Right atrium auricular region (tissue), 2 donors: ENCODE measurements around the gene USP17L5. TPM values are rescaled to one million over a fixed set of nuclear protein-coding genes. Genes with fewer than 3 reads are reported as not detected.
"Not testable (repeated sequence)": the region's sequence is repeated elsewhere in the genome, so short reads cannot be mapped to it uniquely, and the experiment has no call there.

ENCODE experiments used
- DNase-seq: peaks from one replicate; pipeline ENCODE4 v3.0.0-alpha.2; 2019; ENCODE audit warnings: low spot score
- H3K27ac ChIP-seq, 2 donors: fragments of 200-600 bp; sonication (generic); 1 replicate in 1 of 2; 2 replicates in 1 of 2; pipeline ENCODE4 v1.5.1; 2016 to 2019
- H3K27me3 ChIP-seq, 2 donors: fragments of 200-600 bp; sonication (generic); one replicate each; pipeline versions ENCODE4 v1.5.1 to v1.6.0; 2017 to 2019
- H3K36me3 ChIP-seq: fragments of 200-600 bp; sonication (generic); one replicate; pipeline ENCODE4 v1.5.1; 2016
- H3K4me1 ChIP-seq, 2 donors: fragments of 200-600 bp; sonication (generic); one replicate each; pipeline versions ENCODE4 v1.5.1 to v1.6.0; 2017 to 2019
- H3K4me3 ChIP-seq, 2 donors: fragments of 200-600 bp; sonication (generic); 1 replicate in 1 of 2; 2 replicates in 1 of 2; pipeline ENCODE4 v1.5.1; 2017 to 2019; ENCODE audit warnings: mild to moderate bottlenecking in 1 of 2, moderate library complexity in 1 of 2
- H3K9me3 ChIP-seq, 2 donors: fragments of 200-600 bp; sonication (generic); one replicate each; pipeline ENCODE4 v1.5.1; 2019
- total RNA-seq, 2 donors: library from RNA; depleted of rRNA; stranded (reverse); fragments of >200 nt; gene quantifications; one replicate each; pipeline ENCODE4 v1.1.0, GENCODE V29; 2016

USP17L5 gene, protein sequence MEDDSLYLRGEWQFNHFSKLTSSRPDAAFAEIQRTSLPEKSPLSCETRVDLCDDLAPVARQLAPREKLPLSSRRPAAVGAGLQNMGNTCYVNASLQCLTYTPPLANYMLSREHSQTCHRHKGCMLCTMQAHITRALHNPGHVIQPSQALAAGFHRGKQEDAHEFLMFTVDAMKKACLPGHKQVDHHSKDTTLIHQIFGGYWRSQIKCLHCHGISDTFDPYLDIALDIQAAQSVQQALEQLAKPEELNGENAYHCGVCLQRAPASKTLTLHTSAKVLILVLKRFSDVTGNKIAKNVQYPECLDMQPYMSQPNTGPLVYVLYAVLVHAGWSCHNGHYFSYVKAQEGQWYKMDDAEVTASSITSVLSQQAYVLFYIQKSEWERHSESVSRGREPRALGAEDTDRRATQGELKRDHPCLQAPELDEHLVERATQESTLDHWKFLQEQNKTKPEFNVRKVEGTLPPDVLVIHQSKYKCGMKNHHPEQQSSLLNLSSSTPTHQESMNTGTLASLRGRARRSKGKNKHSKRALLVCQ
- total RNA-seq = not detected

GRCh38 chr4:9339103-9339502 lies at the start of gene USP17L5:
TSS of gene USP17L5 (plus strand) at chr4:9339403. CDS start at chr4:9339403, 0 bp downstream.
- H3K9me3 ChIP-seq, DNase-seq, H3K4me1 ChIP-seq, H3K27me3 ChIP-seq, H3K36me3 ChIP-seq, H3K27ac ChIP-seq, H3K4me3 ChIP-seq: not testable (repeated sequence)

- H3K27me3 ChIP-seq, H3K36me3 ChIP-seq, H3K4me1 ChIP-seq, DNase-seq, H3K4me3 ChIP-seq, H3K9me3 ChIP-seq, H3K27ac ChIP-seq: not testable (repeated sequence)
These were observed 15.0 kb upstream of the USP17L5 start for GRCh38 chr4:9324191-9324590.

- not testable (repeated sequence) for H3K9me3 ChIP-seq
These were observed 14.3 kb upstream of the USP17L5 start, which contains the start of gene USP17L24 for GRCh38 chr4:9324865-9325264. TSS of gene USP17L24 (plus strand) at chr4:9325165. CDS start at chr4:9325165, 0 bp downstream.

DNA sequence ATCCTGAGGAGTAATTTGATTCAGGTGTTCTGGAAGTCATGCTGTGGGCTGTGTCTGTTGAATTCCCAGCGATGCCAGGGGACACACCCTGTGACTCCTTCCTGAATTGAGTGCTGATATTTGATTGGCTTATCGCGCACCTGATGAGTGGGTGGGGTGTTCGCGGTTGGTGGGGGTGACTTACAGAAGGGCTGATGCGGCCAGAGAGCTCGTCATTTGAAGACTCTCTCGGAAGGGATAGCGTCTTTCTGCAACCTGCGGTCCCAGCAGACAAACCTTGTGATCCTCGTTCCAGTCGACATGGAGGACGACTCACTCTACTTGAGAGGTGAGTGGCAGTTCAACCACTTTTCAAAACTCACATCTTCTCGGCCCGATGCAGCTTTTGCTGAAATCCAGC lies 9.6 kb upstream of the USP17L5 start, which contains the start of gene USP17L25:
Gene USP17L25, plus strand, starts transcription at position 301 of the 400 bp plus-strand sequence. Its CDS starts 0 bp downstream, at position 301.
- not testable (repeated sequence) for DNase-seq, H3K27ac ChIP-seq, H3K36me3 ChIP-seq, H3K4me3 ChIP-seq, H3K9me3 ChIP-seq, H3K4me1 ChIP-seq, H3K27me3 ChIP-seq

More at GRCh38 chr4:9324865-9325264, 14.3 kb upstream of the USP17L5 start, which contains the start of gene USP17L24:
- not testable (repeated sequence) for DNase-seq, H3K36me3 ChIP-seq, H3K4me1 ChIP-seq, H3K4me3 ChIP-seq, H3K27ac ChIP-seq, H3K27me3 ChIP-seq

DNA sequence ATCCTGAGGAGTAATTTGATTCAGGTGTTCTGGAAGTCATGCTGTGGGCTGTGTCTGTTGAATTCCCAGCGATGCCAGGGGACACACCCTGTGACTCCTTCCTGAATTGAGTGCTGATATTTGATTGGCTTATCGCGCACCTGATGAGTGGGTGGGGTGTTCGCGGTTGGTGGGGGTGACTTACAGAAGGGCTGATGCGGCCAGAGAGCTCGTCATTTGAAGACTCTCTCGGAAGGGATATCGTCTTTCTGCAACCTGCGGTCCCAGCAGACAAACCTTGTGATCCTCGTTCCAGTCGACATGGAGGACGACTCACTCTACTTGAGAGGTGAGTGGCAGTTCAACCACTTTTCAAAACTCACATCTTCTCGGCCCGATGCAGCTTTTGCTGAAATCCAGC lies 4.8 kb upstream of the USP17L5 start, which contains the start of gene USP17L26:
Gene USP17L26, plus strand, starts transcription at position 301 of the 400 bp plus-strand sequence. Its CDS starts 0 bp downstream, at position 301.
- not testable (repeated sequence) for DNase-seq, H3K4me3 ChIP-seq, H3K9me3 ChIP-seq, H3K4me1 ChIP-seq, H3K27ac ChIP-seq, H3K36me3 ChIP-seq, H3K27me3 ChIP-seq

GRCh38 chr4:9343848-9344247 lies 4.6 kb downstream of the USP17L5 start, which contains the start of gene USP17L27:
TSS of gene USP17L27 (plus strand) at chr4:9344148. CDS start at chr4:9344148, 0 bp downstream.
- H3K27me3 ChIP-seq, H3K9me3 ChIP-seq, H3K36me3 ChIP-seq, H3K4me3 ChIP-seq, H3K27ac ChIP-seq, DNase-seq, H3K4me1 ChIP-seq: not testable (repeated sequence)

DNA sequence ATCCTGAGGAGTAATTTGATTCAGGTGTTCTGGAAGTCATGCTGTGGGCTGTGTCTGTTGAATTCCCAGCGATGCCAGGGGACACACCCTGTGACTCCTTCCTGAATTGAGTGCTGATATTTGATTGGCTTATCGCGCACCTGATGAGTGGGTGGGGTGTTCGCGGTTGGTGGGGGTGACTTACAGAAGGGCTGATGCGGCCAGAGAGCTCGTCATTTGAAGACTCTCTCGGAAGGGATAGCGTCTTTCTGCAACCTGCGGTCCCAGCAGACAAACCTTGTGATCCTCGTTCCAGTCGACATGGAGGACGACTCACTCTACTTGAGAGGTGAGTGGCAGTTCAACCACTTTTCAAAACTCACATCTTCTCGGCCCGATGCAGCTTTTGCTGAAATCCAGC lies 9.4 kb downstream of the USP17L5 start, which contains the start of gene USP17L28:
Gene USP17L28, plus strand, starts transcription at position 301 of the 400 bp plus-strand sequence. Its CDS starts 0 bp downstream, at position 301.
- H3K4me1 ChIP-seq, H3K36me3 ChIP-seq, DNase-seq, H3K4me3 ChIP-seq, H3K27me3 ChIP-seq, H3K27ac ChIP-seq, H3K9me3 ChIP-seq: not testable (repeated sequence)

- not testable (repeated sequence) for H3K4me3 ChIP-seq, H3K27me3 ChIP-seq, H3K4me1 ChIP-seq, DNase-seq, H3K9me3 ChIP-seq, H3K27ac ChIP-seq, H3K36me3 ChIP-seq
These were observed 11.7 kb downstream of the USP17L5 start for GRCh38 chr4:9350866-9351265.

GRCh38 chr4:9353338-9353737 lies 14.1 kb downstream of the USP17L5 start, which contains the start of gene USP17L29:
TSS of gene USP17L29 (plus strand) at chr4:9353638. CDS start at chr4:9353638, 0 bp downstream.
- DNase-seq, H3K4me1 ChIP-seq, H3K36me3 ChIP-seq, H3K27ac ChIP-seq, H3K27me3 ChIP-seq, H3K9me3 ChIP-seq, H3K4me3 ChIP-seq: not testable (repeated sequence)

DNA sequence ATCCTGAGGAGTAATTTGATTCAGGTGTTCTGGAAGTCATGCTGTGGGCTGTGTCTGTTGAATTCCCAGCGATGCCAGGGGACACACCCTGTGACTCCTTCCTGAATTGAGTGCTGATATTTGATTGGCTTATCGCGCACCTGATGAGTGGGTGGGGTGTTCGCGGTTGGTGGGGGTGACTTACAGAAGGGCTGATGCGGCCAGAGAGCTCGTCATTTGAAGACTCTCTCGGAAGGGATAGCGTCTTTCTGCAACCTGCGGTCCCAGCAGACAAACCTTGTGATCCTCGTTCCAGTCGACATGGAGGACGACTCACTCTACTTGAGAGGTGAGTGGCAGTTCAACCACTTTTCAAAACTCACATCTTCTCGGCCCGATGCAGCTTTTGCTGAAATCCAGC lies 23.6 kb downstream of the USP17L5 start, which contains the start of gene USP17L30:
Gene USP17L30, plus strand, starts transcription at position 301 of the 400 bp plus-strand sequence. Its CDS starts 0 bp downstream, at position 301.
- not testable (repeated sequence) for H3K9me3 ChIP-seq, DNase-seq, H3K36me3 ChIP-seq, H3K4me1 ChIP-seq, H3K27me3 ChIP-seq, H3K4me3 ChIP-seq, H3K27ac ChIP-seq

DNA sequence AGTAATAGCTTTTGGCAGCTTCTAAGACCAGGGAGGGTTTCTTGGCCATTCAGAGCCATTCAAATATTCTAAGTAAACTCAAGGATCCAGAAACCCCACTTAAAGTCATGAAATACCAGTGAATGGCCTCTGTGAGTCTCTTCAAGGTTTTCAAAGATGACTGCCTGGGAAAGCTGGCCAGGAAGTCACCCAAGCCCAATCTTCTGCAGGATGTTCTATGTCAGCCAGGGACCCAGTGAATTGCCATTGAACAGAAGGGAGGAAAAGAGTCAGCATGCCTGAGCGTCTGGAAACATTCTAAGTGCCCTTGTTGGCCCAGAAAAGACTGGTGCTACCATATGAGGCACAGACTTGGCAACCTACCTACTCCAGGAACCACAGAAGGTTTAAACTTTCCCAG lies 40.7 kb downstream of the USP17L5 start:
- H3K36me3 ChIP-seq, H3K9me3 ChIP-seq, H3K27ac ChIP-seq, H3K27me3 ChIP-seq, H3K4me3 ChIP-seq, DNase-seq, H3K4me1 ChIP-seq: not testable (repeated sequence)
